K562 (cell line): ENCODE results near the gene NOX1. TPM values are rescaled to one million over a fixed set of nuclear protein-coding genes. Genes with fewer than 3 reads are reported as not detected.
A peak's percentile ranks its signal among the peaks of the same experiment; 100 is the strongest.

ENCODE experiments used
- CTCFL ChIP-seq: IDR thresholded peaks from 2 replicates; pipeline ENCODE4 v1.6.1; 2011; ENCODE audit warnings: borderline replicate concordance, low read depth, mild to moderate bottlenecking, moderate library complexity, low read length; ENCODE audit not compliant: insufficient read depth, poor library complexity, severe bottlenecking
- MAFG ChIP-seq: fragments of 450-650 bp; conservative IDR thresholded peaks from 2 replicates; pipeline ENCODE4 v1.6.1; 2016; ENCODE audit warnings: missing genetic modification characterization, missing compliant biosample characterization
- NEUROD1 ChIP-seq: fragments of 150-350 bp; IDR thresholded peaks from 2 replicates; pipeline ENCODE4 v1.6.1; 2014; ENCODE audit warnings: borderline replicate concordance, low read length, low read depth; ENCODE audit not compliant: partially characterized antibody
- RERE ChIP-seq: sonication (generic); formaldehyde crosslinking; IDR thresholded peaks from 2 replicates; pipeline ENCODE4 v1.8.0; 2023; ENCODE audit warnings: missing genetic modification reagents, mild to moderate bottlenecking, borderline replicate concordance
- ZNF436 ChIP-seq: fragments of 250-450, 450-650 bp; sonication (Bioruptor Pico); formaldehyde crosslinking; IDR thresholded peaks from 2 replicates; pipeline ENCODE4 v1.7.0; 2020; ENCODE audit warnings: mild to moderate bottlenecking
- ZNF444 ChIP-seq: fragments of 250-450 bp; sonication (Bioruptor Pico); IDR thresholded peaks from 2 replicates; pipeline ENCODE4 v1.4.0; 2020; ENCODE audit warnings: mild to moderate bottlenecking, moderate library complexity
- polyA plus RNA-seq, 8 experiments: library from polyadenylated mRNA; depleted of rRNA in 4 of 8; stranded (reverse) in 5 of 8; unstranded in 3 of 8; fragments of >200 nt; fragmentation: Nextera tagmentation in 2 of 8; fragmentation: Illumina TruSeq in 1 of 8; extraction: Ambion mirVana in 2 of 8; extraction: Trizol in 1 of 8; gene quantifications; 2 replicates each; pipeline versions ENCODE4 v1.2.1 to v1.2.3, GENCODE V29; 2011 to 2014; ENCODE audit warnings: inconsistent platforms in 1 of 8, missing spikeins in 1 of 8
- total RNA-seq, 7 experiments: library from RNA; depleted of rRNA in 6 of 7; stranded (reverse); fragments of >200 nt in 6 of 7; fragmentation: Illumina TruSeq in 2 of 7; extraction: Trizol in 2 of 7; gene quantifications; 2 replicates each; pipeline versions ENCODE4 v1.2.1 to v1.2.3, GENCODE V29; 2011 to 2021; ENCODE audit warnings: low replicate concordance in 1 of 7

The NOX1 gene
- total and polyA plus RNA-seq, 9 of the 15 experiments (the other 6 are each of a cell fraction or from before 2014, with no cell fraction given): 0.01 TPM; not detected in 8

GRCh38 chrX:100819837-100820666, 54.1 kb downstream of the NOX1 start, which contains the start of gene CSTF2 (continued):
- TF ChIP-seq RERE (no peak), ZNF444 (CRISPR knock-in tag) (no peak), NEUROD1 (peak; percentile 18), ZNF436 (CRISPR knock-in tag) (no peak), MAFG (tag) (no peak), CTCFL (no peak)
